ENCODE results near the gene MAP6D1.
"Not testable (repeated sequence)": the region's sequence is repeated elsewhere in the genome, so short reads cannot be mapped to it uniquely, and the experiment has no call there.

Gene MAP6D1

DNA sequence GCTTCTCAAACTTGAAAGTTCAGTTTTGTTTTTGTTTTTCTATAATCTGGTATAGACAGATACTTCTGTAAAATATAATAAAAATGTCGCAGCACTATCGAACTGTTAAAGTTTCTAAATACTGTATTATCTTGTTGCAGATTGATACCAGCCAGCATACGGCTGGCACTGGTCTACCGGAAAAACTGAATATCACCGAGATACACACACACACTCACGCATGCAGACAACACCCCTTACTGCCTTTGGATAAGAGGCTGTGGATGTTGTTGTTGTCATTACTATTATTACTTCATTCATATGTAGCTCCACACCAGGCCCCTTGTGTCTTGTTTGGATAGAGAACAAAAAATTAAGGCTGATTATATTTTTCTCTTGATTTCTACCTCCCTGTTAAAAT lies 32.4 kb downstream of the MAP6D1 start:
- Histone ChIP-seq H3K27ac (ENCODE audit: low read length) (no peak overlapping the region), H3K9me3 (ENCODE audit: insufficient read depth, low read depth, low read length) (no peaks in the 10 kb centered on the region), H3K4me3 (ENCODE audit: low read length) (no peak overlapping the region), H3K4me1 (ENCODE audit: insufficient read depth, low read length) (no peaks in the 10 kb centered on the region), H3K27me3 (ENCODE audit: insufficient read depth, low read length) (no peaks in the 10 kb centered on the region), H3K9ac (ENCODE audit: low read depth, low read length) (no peak overlapping the region), H3K36me3 (ENCODE audit: insufficient read depth, low read depth, low read length) (peaks cover 87% of the 10 kb centered on the region)

GRCh38 chr3:183790700-183791099 lies 34.7 kb downstream of the MAP6D1 start:
- Histone ChIP-seq H3K9ac (ENCODE audit: low read depth, low read length) (no peak overlapping the region), H3K9me3 (ENCODE audit: insufficient read depth, low read depth, low read length) (no peaks in the 10 kb centered on the region), H3K27me3 (ENCODE audit: insufficient read depth, low read length) (no peaks in the 10 kb centered on the region), H3K36me3 (ENCODE audit: insufficient read depth, low read depth, low read length) (peaks cover 94% of the 10 kb centered on the region), H3K4me1 (ENCODE audit: insufficient read depth, low read length) (no peaks in the 10 kb centered on the region), H3K4me3 (ENCODE audit: low read length) (no peak overlapping the region), H3K27ac (ENCODE audit: low read length) (no peak overlapping the region)

- Histone ChIP-seq H3K4me3 (ENCODE audit: low read length) (no peak overlapping the region), H3K27ac (ENCODE audit: low read length) (no peak overlapping the region), H3K9me3 (ENCODE audit: insufficient read depth, low read depth, low read length) (no peaks in the 10 kb centered on the region), H3K4me1 (ENCODE audit: insufficient read depth, low read length) (no peaks in the 10 kb centered on the region), H3K9ac (ENCODE audit: low read depth, low read length) (no peak overlapping the region), H3K27me3 (ENCODE audit: insufficient read depth, low read length) (no peaks in the 10 kb centered on the region), H3K36me3 (ENCODE audit: insufficient read depth, low read depth, low read length) (peaks cover 93% of the 10 kb centered on the region)
Observed at GRCh38 chr3:183789826-183790225, 35.6 kb downstream of the MAP6D1 start.

- H3K36me3 ChIP-seq (ENCODE audit: insufficient read depth, low read depth, low read length): peaks cover 90% of the 10 kb centered on the region
- not testable (repeated sequence) for H3K4me1 ChIP-seq (ENCODE audit: insufficient read depth, low read length); H3K9ac ChIP-seq (ENCODE audit: low read depth, low read length); H3K27me3 ChIP-seq (ENCODE audit: insufficient read depth, low read length); H3K9me3 ChIP-seq (ENCODE audit: insufficient read depth, low read depth, low read length); H3K4me3 ChIP-seq (ENCODE audit: low read length); H3K27ac ChIP-seq (ENCODE audit: low read length)
Observed at GRCh38 chr3:183784503-183784902, 40.9 kb downstream of the MAP6D1 start.

DNA sequence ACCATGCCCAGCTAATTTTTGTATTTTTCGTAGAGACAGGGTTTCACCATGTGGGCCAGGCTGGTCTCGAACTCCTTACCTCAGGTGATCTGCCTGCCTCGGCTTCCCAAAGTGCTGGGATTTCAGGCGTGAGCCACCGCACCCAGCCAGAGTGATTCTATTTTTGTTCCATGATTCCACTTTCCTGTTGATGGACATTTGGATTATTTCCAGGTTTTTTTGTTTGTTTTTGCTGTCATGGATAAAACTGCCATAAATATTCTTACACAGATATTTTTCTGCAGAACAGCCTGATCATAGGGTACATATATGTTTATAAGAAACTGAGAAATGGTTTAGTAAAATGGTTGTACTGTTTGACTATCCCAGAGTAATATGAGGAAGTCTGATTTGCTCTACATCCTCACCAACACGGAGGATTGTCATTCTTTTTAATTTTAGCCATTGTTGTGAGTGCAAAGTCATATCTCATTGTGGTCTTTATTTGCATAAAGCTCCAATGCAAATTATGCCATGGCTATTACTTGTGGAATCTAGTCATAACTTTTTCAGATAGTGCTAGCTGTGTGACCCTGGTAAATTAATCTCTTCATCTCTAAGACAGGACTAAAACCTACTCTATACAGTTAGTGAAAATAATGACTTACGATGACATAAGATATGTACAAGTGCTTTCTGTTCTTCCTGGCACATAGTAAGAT lies 42.7 kb downstream of the MAP6D1 start:
- Histone ChIP-seq H3K27ac (ENCODE audit: low read length) (no peak overlapping the region), H3K36me3 (ENCODE audit: insufficient read depth, low read depth, low read length) (peaks cover 92% of the 10 kb centered on the region)

DNA sequence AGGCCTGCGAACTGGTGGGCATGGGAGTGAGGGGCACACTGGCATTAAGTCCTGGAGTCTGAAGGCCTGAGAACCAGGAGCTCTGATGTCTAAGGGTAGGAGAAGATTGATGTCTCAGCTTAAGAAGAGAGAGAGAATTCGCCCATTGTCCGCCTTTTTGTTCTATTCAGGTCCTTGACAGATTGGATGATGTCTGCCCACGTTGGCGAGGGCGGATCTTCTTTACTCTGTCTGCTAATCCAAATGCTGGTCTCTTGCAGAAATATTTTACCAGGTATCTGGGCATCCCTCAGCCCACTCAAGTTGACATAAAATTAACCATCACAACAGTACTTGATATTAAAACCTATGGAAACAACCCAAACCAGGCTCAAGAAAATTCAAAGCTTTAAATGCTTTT lies 44.1 kb downstream of the MAP6D1 start:
- Histone ChIP-seq H3K4me1 (ENCODE audit: insufficient read depth, low read length) (no peaks in the 10 kb centered on the region), H3K9ac (ENCODE audit: low read depth, low read length) (no peak overlapping the region), H3K36me3 (ENCODE audit: insufficient read depth, low read depth, low read length) (peaks cover 92% of the 10 kb centered on the region), H3K4me3 (ENCODE audit: low read length) (no peak overlapping the region), H3K27ac (ENCODE audit: low read length) (no peak overlapping the region), H3K9me3 (ENCODE audit: insufficient read depth, low read depth, low read length) (no peaks in the 10 kb centered on the region), H3K27me3 (ENCODE audit: insufficient read depth, low read length) (no peaks in the 10 kb centered on the region)

More for the DNA sequence above, 42.7 kb downstream of the MAP6D1 start:
- H3K27me3 ChIP-seq (ENCODE audit: insufficient read depth, low read length): no peaks in the 10 kb centered on the region
- no peak overlapping the region for H3K9ac ChIP-seq (ENCODE audit: low read depth, low read length)
- H3K4me3 ChIP-seq (ENCODE audit: low read length): no peak overlapping the region
- no peaks in the 10 kb centered on the region for H3K4me1 ChIP-seq (ENCODE audit: insufficient read depth, low read length)
- no peaks in the 10 kb centered on the region for H3K9me3 ChIP-seq (ENCODE audit: insufficient read depth, low read depth, low read length)

DNA sequence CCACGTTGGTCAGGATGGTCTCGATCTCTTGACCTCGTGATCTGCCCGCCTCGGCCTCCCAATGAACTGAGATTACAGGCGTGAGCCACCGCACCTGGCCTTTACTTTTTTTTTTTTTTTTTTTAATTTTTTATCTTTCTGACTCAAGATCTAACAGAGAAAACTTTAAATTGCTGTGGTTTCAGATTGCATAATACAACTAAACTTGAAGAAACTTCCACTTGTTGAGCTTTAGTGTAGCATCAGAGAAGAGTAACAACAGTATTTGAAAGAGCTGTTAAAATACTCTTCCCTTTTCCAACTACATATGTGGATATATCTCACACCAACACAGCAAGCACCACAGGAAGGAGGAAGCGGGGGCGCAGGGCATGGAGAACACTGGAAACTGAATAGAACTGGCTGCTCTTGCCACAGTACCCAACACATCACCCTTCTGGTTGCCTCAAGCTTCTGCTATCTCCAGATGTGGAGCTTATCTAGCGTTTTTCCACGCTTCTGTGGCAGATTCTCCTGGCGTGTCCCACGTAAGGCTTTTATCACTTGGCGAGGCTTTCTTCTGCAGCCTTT lies 45.4 kb downstream of the MAP6D1 start:
- Histone ChIP-seq H3K27me3 (ENCODE audit: insufficient read depth, low read length) (no peaks in the 10 kb centered on the region), H3K9me3 (ENCODE audit: insufficient read depth, low read depth, low read length) (no peaks in the 10 kb centered on the region), H3K36me3 (ENCODE audit: insufficient read depth, low read depth, low read length) (peaks cover 95% of the 10 kb centered on the region), H3K4me1 (ENCODE audit: insufficient read depth, low read length) (no peaks in the 10 kb centered on the region), H3K27ac (ENCODE audit: low read length) (no peak overlapping the region), H3K9ac (ENCODE audit: low read depth, low read length) (no peak overlapping the region), H3K4me3 (ENCODE audit: low read length) (no peak overlapping the region)

DNA sequence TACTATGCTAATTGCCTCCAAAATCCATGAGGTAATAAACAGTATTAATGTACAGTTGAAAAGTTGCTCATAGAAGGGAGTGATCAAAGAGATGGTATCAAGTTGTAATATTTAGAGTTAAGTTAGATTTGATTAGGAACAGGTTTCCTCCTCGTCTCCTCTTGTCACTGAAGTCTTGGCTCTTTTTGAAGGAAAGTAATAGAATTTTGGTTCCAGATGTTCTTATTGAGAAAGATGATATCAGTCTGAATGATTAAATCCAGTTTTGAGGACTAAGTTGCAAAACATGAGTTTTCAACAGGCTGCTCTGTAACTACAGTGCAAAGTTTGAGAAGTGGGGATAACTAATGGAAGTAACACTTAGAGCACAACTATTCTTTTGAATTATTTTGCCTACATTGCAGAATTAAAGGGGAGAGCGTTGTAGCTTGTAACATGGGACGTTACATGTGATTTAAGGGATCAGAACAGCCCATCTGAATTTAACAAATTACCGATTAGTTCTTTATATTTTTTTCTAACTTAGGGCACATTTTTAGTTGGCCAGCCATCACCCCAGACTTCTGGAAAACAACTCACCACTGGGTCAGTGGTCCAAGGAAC lies 48.3 kb downstream of the MAP6D1 start:
- Histone ChIP-seq H3K27ac (ENCODE audit: low read length) (no peak overlapping the region), H3K4me1 (ENCODE audit: insufficient read depth, low read length) (no peaks in the 10 kb centered on the region), H3K9ac (ENCODE audit: low read depth, low read length) (no peak overlapping the region), H3K9me3 (ENCODE audit: insufficient read depth, low read depth, low read length) (no peaks in the 10 kb centered on the region; the same call in 1 of the 2 replicates), H3K4me3 (ENCODE audit: low read length) (no peak overlapping the region), H3K36me3 (ENCODE audit: insufficient read depth, low read depth, low read length) (peaks cover 95% of the 10 kb centered on the region), H3K27me3 (ENCODE audit: insufficient read depth, low read length) (no peaks in the 10 kb centered on the region)

DNA sequence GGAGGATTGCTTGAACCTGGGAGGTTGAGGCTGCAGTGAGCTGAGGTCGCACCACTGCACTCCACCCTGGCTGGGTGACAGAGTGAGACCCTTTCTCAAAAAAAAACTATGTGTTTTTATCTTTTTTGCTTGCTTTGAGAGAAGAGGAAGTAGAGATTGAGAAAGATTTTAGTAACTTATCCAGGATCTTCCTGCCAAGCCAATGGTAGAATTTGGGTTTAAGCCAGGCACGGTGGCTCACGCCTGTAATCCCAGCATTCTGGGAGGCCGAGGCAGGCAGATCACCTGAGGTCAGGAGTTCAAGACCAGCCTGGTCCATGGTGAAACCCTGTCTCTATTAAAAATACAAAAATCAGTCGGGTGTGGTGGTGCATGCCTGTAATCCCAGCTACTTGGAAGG lies 48.9 kb downstream of the MAP6D1 start:
- not testable (repeated sequence) for H3K9me3 ChIP-seq (ENCODE audit: insufficient read depth, low read depth, low read length); H3K9ac ChIP-seq (ENCODE audit: low read depth, low read length); H3K4me3 ChIP-seq (ENCODE audit: low read length); H3K27me3 ChIP-seq (ENCODE audit: insufficient read depth, low read length); H3K27ac ChIP-seq (ENCODE audit: low read length); H3K4me1 ChIP-seq (ENCODE audit: insufficient read depth, low read length)
- H3K36me3 ChIP-seq (ENCODE audit: insufficient read depth, low read depth, low read length): peaks cover 94% of the 10 kb centered on the region

DNA sequence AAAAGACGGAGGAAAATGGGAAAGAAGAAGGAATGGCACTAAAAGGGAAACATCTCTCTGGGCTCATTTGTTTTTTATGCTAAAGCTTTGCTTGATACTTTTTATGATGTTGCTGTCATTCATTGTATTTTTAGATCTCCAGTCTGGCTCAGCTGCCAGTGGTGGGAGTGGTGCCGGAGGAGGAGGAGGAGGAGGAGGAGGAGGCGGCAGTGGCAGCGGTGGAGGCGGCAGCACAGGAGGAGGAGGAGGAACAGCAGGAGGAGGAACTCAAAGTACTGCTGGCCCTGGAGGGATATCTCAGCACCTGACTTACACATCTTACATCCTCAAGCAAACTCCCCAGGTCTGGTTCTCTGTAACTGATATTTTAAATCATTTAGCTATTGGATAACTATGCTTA lies 49.6 kb downstream of the MAP6D1 start:
- Histone ChIP-seq H3K4me1 (ENCODE audit: insufficient read depth, low read length) (no peaks in the 10 kb centered on the region), H3K27ac (ENCODE audit: low read length) (no peak overlapping the region), H3K4me3 (ENCODE audit: low read length) (no peak overlapping the region), H3K9ac (ENCODE audit: low read depth, low read length) (no peak overlapping the region), H3K9me3 (ENCODE audit: insufficient read depth, low read depth, low read length) (no peaks in the 10 kb centered on the region; the same call in 1 of the 2 replicates), H3K27me3 (ENCODE audit: insufficient read depth, low read length) (no peaks in the 10 kb centered on the region), H3K36me3 (ENCODE audit: insufficient read depth, low read depth, low read length) (peaks cover 92% of the 10 kb centered on the region)

DNA sequence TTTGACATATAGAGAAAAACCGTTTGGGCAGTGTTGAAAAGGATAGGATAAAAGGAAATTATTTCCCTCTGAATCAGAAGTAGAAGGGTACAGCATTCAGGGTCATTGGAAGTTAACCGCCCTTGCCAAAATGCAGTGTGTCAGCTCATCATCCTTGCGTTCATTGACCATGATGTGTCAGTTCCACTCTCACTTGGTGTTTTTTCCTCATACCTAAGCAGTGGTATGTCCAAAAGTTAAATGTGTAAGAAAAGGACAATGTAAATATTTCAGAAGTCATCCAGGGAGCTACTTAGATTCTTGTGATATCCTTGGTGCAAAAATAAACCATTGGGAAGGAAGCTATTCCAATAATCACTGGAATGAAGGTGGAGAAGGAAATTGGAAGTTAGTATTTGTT lies 50.7 kb downstream of the MAP6D1 start:
- no peak overlapping the region for H3K27ac ChIP-seq (ENCODE audit: low read length)
- H3K4me1 ChIP-seq (ENCODE audit: insufficient read depth, low read length): no peaks in the 10 kb centered on the region
- H3K9ac ChIP-seq (ENCODE audit: low read depth, low read length): no peak overlapping the region
- no peaks in the 10 kb centered on the region for H3K27me3 ChIP-seq (ENCODE audit: insufficient read depth, low read length)
- H3K9me3 ChIP-seq (ENCODE audit: insufficient read depth, low read depth, low read length): no peaks in the 10 kb centered on the region; the same call in 1 of the 2 replicates
- H3K4me3 ChIP-seq (ENCODE audit: low read length): no peak overlapping the region
- peaks cover 91% of the 10 kb centered on the region for H3K36me3 ChIP-seq (ENCODE audit: insufficient read depth, low read depth, low read length)

DNA sequence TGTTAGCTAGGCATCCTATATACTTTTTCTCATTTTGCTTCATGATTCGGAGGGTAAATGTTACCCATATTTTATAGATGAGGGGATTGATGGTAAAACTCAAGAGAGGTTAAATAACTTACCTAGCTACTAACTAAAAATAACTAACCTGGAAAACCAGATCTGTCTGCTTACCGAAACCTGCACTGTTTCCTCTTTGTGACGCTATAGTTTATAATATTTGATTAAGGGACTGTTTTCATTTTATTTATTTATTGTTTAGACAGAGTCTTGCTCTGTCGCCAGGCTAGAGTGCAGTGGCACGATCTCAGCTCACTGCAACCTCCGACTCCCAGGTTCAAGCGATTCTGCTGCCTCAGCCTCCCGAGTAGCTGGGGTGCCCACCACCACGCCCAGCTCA lies 55.9 kb downstream of the MAP6D1 start:
- Histone ChIP-seq H3K27ac (ENCODE audit: low read length) (no peak overlapping the region), H3K27me3 (ENCODE audit: insufficient read depth, low read length) (no peaks in the 10 kb centered on the region), H3K4me1 (ENCODE audit: insufficient read depth, low read length) (no peaks in the 10 kb centered on the region; the same call in 1 of the 2 replicates), H3K9me3 (ENCODE audit: insufficient read depth, low read depth, low read length) (no peaks in the 10 kb centered on the region; the same call in 1 of the 2 replicates), H3K4me3 (ENCODE audit: low read length) (no peak overlapping the region), H3K36me3 (ENCODE audit: insufficient read depth, low read depth, low read length) (peaks cover 72% of the 10 kb centered on the region), H3K9ac (ENCODE audit: low read depth, low read length) (no peak overlapping the region)
